K562 (cell line): ENCODE measurements around the gene STIL. TPM values are rescaled to one million over a fixed set of nuclear protein-coding genes. Genes with fewer than 3 reads are reported as not detected.

Experiments used
- CC2D1A ChIP-seq: fragments of 450-650 bp; IDR thresholded peaks from 2 replicates; pipeline ENCODE4 v1.6.1; 2017; ENCODE audit warnings: mild to moderate bottlenecking
- ELF1 ChIP-seq: fragments of 200-800 bp; sonication (Bioruptor generic); IDR thresholded peaks from 2 replicates; pipeline ENCODE4 v1.6.1; 2016; ENCODE audit warnings: missing genetic modification characterization, missing compliant biosample characterization
- GABPA ChIP-seq: fragments of 200-800 bp; sonication (Bioruptor generic); conservative IDR thresholded peaks from 2 replicates; pipeline ENCODE4 v1.6.1; 2016; ENCODE audit warnings: low read depth, missing genetic modification characterization, missing compliant biosample characterization
- GABPB2 ChIP-seq: fragments of 250-450 bp; sonication (Bioruptor Pico); conservative IDR thresholded peaks from 2 replicates; pipeline ENCODE4 v1.5.1; 2021; ENCODE audit warnings: mild to moderate bottlenecking
- HDAC6 ChIP-seq: IDR thresholded peaks from 2 replicates; pipeline ENCODE4 v1.6.1; 2012; ENCODE audit warnings: low read depth, mild to moderate bottlenecking, control low read depth, inconsistent platforms, low read length, moderate library complexity
- LCOR ChIP-seq: sonication (generic); formaldehyde crosslinking; IDR thresholded peaks from 2 replicates; pipeline ENCODE4 v1.8.0; 2022; ENCODE audit warnings: mild to moderate bottlenecking, missing genetic modification reagents
- POLR2A ChIP-seq: fragments of 450-650 bp; conservative IDR thresholded peaks from 2 replicates; pipeline ENCODE4 v1.6.1; 2016
- PTRF ChIP-seq: fragments of 450-650 bp; IDR thresholded peaks from 2 replicates; pipeline ENCODE4 v1.6.1; 2016; ENCODE audit warnings: mild to moderate bottlenecking, missing genetic modification characterization, missing compliant biosample characterization
- USF1 ChIP-seq: sonication (generic); formaldehyde crosslinking; IDR thresholded peaks from 2 replicates; pipeline ENCODE4 v1.9.0; 2022; ENCODE audit warnings: mild to moderate bottlenecking, missing genetic modification reagents
- ZFP1 ChIP-seq: fragments of 450-650 bp; formaldehyde crosslinking; IDR thresholded peaks from 2 replicates; pipeline ENCODE4 v1.4.0; 2020; ENCODE audit warnings: mild to moderate bottlenecking, mixed read lengths
- ZNF133 ChIP-seq: fragments of 250-450 bp; sonication (Bioruptor Pico); IDR thresholded peaks from 2 replicates; pipeline ENCODE4 v1.4.0; 2020; ENCODE audit warnings: mild to moderate bottlenecking
- ZNF780A ChIP-seq: fragments of 250-450 bp; sonication (Bioruptor Pico); IDR thresholded peaks from 2 replicates; pipeline ENCODE4 v1.5.0; 2021; ENCODE audit warnings: mild to moderate bottlenecking
- polyA plus RNA-seq, 8 experiments: library from polyadenylated mRNA; depleted of rRNA in 4 of 8; stranded (reverse) in 5 of 8; unstranded in 3 of 8; fragments of >200 nt; fragmentation: Nextera tagmentation in 2 of 8; fragmentation: Illumina TruSeq in 1 of 8; extraction: Ambion mirVana in 2 of 8; extraction: Trizol in 1 of 8; gene quantifications; 2 replicates each; pipeline versions ENCODE4 v1.2.1 to v1.2.3, GENCODE V29; 2011 to 2014; ENCODE audit warnings: inconsistent platforms in 1 of 8, missing spikeins in 1 of 8
- total RNA-seq, 7 experiments: library from RNA; depleted of rRNA in 6 of 7; stranded (reverse); fragments of >200 nt in 6 of 7; fragmentation: Illumina TruSeq in 2 of 7; extraction: Trizol in 2 of 7; gene quantifications; 2 replicates each; pipeline versions ENCODE4 v1.2.1 to v1.2.3, GENCODE V29; 2011 to 2021; ENCODE audit warnings: low replicate concordance in 1 of 7

Gene STIL
- total and polyA plus RNA-seq, 9 of the 15 experiments (the other 6 are each of a cell fraction or from before 2014, with no cell fraction given), result 10.5 to 77.4 (median 39.6) TPM

- no peak for TF ChIP-seq HDAC6
- TF ChIP-seq ZFP1, result no peak
- TF ChIP-seq USF1 (CRISPR knock-in tag), result no peak
- TF ChIP-seq GABPA, result peak; percentile 26; the same call in 1 of the 2 replicates
- TF ChIP-seq LCOR (CRISPR knock-in tag), result no peak
- TF ChIP-seq GABPB2 (CRISPR knock-in tag), result no peak
- peak; percentile 51 for TF ChIP-seq ELF1 (tag)
- TF ChIP-seq ZNF780A, result no peak
- TF ChIP-seq POLR2A, result no peak
- no peak for TF ChIP-seq ZNF133 (CRISPR knock-in tag)
- TF ChIP-seq PTRF (tag), result no peak
- no peak for TF ChIP-seq CC2D1A
Measured at GRCh38 chr1:47243910-47244309, 70.0 kb downstream of the STIL start (continued).
